ENCODE data around the gene CDRT15L2.
A peak's percentile ranks its signal among the peaks of the same experiment; 100 is the strongest.
"Not testable (repeated sequence)": the region's sequence is repeated elsewhere in the genome, so short reads cannot be mapped to it uniquely, and the experiment has no call there.

CDRT15L2 gene

GRCh38 chr17:20562587-20562986 lies 16.9 kb upstream of the CDRT15L2 start:
- no peak for TF ChIP-seq CTCF (conservative IDR thresholded peaks at IDR 0.05; ENCODE audit: low read depth, low read length)
- H3K4me3 ChIP-seq (ENCODE audit: low read length): no peak overlapping the region
- DNase-seq (ENCODE audit: low read depth): no peak

- H3K4me3 ChIP-seq (ENCODE audit: low read length); DNase-seq (ENCODE audit: low read depth): not testable (repeated sequence)
Observed at GRCh38 chr17:20565245-20565644, 14.3 kb upstream of the CDRT15L2 start.

- H3K4me3 ChIP-seq (ENCODE audit: low read length): no peak overlapping the region
- no peak for DNase-seq (ENCODE audit: low read depth)
- TF ChIP-seq CTCF (conservative IDR thresholded peaks at IDR 0.05; ENCODE audit: low read depth, low read length): no peak
Observed at GRCh38 chr17:20565711-20566110, 13.8 kb upstream of the CDRT15L2 start.

GRCh38 chr17:20566736-20567135 lies 12.8 kb upstream of the CDRT15L2 start:
- not testable (repeated sequence) for H3K4me3 ChIP-seq (ENCODE audit: low read length); DNase-seq (ENCODE audit: low read depth)

- H3K4me3 ChIP-seq (ENCODE audit: low read length); DNase-seq (ENCODE audit: low read depth): not testable (repeated sequence)
Observed at GRCh38 chr17:20567421-20567820, 12.1 kb upstream of the CDRT15L2 start.

GRCh38 chr17:20568604-20569003 lies 10.9 kb upstream of the CDRT15L2 start:
- H3K4me3 ChIP-seq (ENCODE audit: low read length); DNase-seq (ENCODE audit: low read depth): not testable (repeated sequence)

GRCh38 chr17:20571653-20572052 lies 7.9 kb upstream of the CDRT15L2 start:
- not testable (repeated sequence) for H3K4me3 ChIP-seq (ENCODE audit: low read length); DNase-seq (ENCODE audit: low read depth)

GRCh38 chr17:20573216-20573615 lies 6.3 kb upstream of the CDRT15L2 start:
- DNase-seq (ENCODE audit: low read depth): not testable (repeated sequence)

GRCh38 chr17:20575071-20575470 lies 4.5 kb upstream of the CDRT15L2 start:
- DNase-seq (ENCODE audit: low read depth): peak; percentile 8

More at GRCh38 chr17:20573216-20573615, 6.3 kb upstream of the CDRT15L2 start:
- H3K4me3 ChIP-seq (ENCODE audit: low read length): not testable (repeated sequence)

GRCh38 chr17:20583891-20584577 lies 4.5 kb downstream of the CDRT15L2 start:
- H3K4me3 ChIP-seq (ENCODE audit: low read length); DNase-seq (ENCODE audit: low read depth): not testable (repeated sequence)

More at GRCh38 chr17:20575071-20575470, 4.5 kb upstream of the CDRT15L2 start:
- H3K4me3 ChIP-seq (ENCODE audit: low read length): not testable (repeated sequence)

GRCh38 chr17:20588744-20589453 lies 9.4 kb downstream of the CDRT15L2 start:
- peak overlapping the region; percentile 33 for H3K4me3 ChIP-seq (ENCODE audit: low read length)
- not testable (repeated sequence) for DNase-seq (ENCODE audit: low read depth)

- DNase-seq (ENCODE audit: low read depth); H3K4me3 ChIP-seq (ENCODE audit: low read length): not testable (repeated sequence)
Observed at GRCh38 chr17:20589454-20589810, 9.9 kb downstream of the CDRT15L2 start.

- not testable (repeated sequence) for H3K4me3 ChIP-seq (ENCODE audit: low read length); DNase-seq (ENCODE audit: low read depth)
Observed at GRCh38 chr17:20591040-20591439, 11.5 kb downstream of the CDRT15L2 start.

GRCh38 chr17:20605568-20605967 lies 26.0 kb downstream of the CDRT15L2 start:
- H3K4me3 ChIP-seq (ENCODE audit: low read length); DNase-seq (ENCODE audit: low read depth): not testable (repeated sequence)

- not testable (repeated sequence) for H3K4me3 ChIP-seq (ENCODE audit: low read length); DNase-seq (ENCODE audit: low read depth)
Observed at GRCh38 chr17:20609490-20609889, 30.0 kb downstream of the CDRT15L2 start.
